Measurements from ENCODE around the gene NTM.
"Not testable (repeated sequence)": the region's sequence is repeated elsewhere in the genome, so short reads cannot be mapped to it uniquely, and the experiment has no call there.

Gene NTM

DNA sequence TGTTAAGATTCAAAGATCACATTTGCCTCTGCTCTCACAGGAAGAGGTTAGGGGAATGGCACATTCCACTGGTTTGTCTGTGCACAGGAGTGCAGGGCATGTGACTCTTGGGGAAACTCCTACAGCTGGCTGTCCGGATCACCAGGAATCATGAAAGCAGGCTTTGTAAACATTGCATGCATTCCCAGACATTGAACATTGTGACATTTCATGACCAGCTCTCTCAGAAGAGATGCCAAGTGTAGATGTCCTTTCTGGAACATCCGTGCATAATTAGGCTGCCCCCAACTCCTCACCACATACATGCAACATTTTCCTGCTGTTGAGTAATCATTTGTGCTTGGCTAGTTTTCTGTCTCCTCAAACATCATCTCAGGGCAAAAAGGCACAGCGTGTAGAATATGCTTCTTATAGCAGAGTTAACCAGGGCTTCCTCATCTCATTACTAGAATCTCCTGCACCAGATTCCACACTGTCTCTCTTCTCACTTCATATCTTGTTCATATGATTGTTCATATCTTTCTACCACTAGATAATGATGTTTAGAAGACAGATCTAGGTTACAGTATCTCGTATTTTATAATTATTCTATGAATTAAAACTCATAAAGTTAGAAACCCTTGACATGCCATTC is 694.7 kb downstream of the NTM start:
- no peak for DNase-seq

DNA sequence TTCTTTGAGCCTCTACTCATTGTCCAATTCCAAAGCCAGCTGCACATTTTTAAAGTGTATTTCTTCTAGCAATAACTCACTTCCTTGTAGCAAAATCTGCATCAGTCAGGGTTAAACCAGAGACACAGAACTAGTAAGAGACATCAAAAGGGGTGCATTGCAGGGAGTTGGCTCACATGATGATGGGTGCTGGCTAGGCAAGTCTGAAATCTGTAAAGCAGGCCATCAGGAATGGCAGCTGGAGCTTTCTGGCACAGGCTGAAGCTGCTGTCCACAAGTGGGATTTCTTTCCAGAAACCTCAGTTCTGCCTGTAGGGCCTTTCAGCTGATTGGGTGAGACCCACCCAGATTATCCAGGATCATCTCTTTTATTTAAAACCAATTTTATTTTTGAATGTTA is 698.1 kb downstream of the NTM start:
- no peak for DNase-seq

DNA sequence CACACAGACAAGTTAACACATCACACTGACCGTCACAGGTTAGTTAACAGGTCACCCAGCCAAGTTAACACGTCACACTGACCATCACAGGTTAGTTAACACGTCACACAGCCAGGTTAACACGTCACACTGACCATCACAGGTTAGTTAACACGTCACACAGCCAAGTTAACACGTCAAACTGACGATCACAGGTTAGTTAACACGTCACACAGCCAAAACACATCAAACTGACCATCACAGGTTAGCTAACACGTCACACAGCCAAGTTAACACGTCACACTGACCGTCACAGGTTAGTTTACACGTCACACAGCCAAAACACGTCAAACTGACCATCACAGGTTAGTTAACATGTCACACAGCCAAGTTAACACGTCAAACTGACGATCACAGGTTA is 699.2 kb downstream of the NTM start:
- not testable (repeated sequence) for DNase-seq

DNA sequence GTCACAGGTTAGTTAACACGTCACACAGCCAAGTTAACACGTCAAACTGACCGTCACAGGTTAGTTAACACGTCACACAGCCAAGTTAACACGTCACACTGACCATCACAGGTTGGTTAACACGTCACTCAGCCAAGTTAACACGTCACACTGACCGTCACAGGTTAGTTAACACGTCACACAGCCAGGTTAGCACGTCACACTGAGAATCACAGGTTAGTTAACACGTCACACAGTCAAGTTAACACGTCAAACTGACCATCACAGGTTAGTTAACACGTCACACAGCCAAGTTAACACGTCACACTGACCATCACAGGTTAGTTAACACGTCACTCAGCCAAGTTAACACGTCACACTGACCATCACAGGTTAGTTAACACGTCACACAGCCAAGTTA is 700.5 kb downstream of the NTM start:
- not testable (repeated sequence) for DNase-seq

DNA sequence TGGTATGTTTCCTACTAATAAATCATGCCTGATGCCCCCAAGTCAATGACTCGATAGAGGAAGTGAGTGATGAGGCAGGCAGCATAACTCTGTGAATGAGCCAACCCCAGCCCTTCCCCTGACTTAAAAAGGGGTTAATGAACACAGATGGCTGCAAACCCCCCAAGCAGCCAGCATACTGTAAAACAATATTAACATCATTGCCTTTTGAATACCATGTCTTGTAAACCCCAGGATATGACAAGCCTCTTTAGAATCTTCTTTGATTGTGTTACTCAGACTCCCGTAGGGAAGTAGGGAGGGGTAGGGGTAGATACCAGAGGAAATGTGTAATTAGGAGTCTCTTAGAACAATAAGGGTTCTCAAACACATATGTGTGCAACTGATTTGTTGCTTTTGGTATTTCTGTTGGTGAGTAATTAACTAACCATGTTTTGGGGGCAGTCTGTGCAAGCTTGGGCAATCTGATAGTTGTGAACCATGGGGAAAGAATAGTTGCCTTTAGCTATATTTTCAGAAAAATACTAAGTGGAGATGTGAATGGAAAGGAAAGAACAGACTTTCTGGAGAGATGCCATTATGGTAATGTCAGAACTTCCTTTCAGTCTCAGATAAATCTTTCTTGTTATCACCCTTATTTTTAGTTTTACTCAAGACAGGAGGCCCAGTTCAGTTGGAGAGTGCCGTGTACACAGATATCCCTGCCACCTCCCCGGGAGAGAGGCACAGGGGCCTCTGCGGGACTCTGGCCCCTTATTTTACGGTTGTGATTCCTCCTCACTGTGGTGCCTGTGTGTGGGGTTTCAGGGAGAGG is 701.8 kb downstream of the NTM start:
- no peak for DNase-seq

DNA sequence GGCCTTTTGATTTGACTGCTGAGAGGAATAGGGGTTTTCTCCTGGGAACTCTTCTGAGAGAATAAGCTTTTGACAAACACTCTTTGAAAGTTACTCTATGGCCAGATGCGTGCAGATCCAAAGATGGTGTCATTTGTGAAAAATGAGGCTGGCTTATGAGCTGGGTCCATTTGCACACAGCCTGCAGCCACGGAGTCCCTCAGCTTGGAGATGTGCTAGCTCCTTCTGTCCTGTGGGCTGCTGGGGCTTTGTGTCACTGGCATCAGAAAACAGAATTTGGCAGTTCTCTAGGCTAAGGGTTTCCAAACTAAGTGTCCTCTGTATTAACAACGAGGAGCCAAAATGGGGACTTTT is 702.4 kb downstream of the NTM start:
- no peak for DNase-seq

DNA sequence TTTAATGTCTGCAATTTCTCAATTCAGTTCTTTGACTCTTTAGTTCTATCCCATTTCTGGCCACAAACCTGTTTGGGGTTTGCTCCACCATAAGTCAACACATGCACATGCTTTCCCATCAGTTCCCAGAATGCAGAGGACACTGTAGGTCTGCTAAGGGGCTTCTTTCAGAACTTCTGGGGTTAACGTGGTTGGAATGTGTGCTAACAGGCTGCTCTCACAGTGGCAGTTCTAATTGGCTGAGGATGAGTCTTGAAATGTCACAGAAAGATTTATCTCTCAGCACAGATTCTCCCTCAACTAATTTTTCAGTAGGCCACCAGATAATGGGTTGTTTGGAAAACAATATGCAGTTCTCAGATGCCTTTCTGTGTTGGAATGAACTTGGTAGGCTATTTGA is 703.4 kb downstream of the NTM start:
- no peak for DNase-seq

DNA sequence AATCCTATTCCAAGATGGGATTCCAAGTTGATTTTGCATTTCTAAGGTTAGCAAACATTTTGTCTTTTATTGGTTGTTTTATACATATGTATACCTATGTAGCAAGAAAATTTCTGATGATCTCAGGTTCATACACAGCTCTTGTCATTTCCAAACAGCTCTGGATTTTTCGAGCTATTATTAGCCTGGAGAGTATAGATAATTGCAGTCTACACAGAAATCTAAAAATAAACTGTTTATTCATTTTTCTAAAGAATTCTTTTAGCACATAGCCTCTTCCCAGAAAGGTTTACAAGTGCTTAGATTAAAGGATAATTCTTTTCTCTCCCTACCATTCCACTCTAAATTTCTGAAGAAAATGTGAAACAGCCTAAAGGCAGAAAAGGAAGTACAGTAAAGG is 705.0 kb downstream of the NTM start:
- DNase-seq = no peak

DNA sequence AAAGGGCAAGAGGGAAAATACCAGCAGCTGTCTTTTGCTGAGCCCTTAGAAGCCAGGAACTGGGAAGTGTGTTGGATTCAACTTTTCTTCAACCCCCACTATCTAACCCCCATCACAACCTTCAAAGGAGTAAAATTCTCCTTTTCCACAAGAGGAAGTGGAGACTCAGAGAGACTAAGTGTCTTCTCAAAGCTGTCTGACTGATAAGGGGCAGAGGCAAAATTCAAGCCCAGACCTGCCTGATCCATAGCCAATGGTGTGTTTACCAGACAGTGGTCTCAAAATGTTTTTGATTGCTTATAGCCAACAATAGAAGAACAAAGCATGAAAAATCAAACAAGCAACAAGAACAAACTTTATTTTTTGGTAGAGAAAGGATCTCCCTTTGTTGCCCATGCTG is 707.0 kb downstream of the NTM start:
- DNase-seq = no peak

DNA sequence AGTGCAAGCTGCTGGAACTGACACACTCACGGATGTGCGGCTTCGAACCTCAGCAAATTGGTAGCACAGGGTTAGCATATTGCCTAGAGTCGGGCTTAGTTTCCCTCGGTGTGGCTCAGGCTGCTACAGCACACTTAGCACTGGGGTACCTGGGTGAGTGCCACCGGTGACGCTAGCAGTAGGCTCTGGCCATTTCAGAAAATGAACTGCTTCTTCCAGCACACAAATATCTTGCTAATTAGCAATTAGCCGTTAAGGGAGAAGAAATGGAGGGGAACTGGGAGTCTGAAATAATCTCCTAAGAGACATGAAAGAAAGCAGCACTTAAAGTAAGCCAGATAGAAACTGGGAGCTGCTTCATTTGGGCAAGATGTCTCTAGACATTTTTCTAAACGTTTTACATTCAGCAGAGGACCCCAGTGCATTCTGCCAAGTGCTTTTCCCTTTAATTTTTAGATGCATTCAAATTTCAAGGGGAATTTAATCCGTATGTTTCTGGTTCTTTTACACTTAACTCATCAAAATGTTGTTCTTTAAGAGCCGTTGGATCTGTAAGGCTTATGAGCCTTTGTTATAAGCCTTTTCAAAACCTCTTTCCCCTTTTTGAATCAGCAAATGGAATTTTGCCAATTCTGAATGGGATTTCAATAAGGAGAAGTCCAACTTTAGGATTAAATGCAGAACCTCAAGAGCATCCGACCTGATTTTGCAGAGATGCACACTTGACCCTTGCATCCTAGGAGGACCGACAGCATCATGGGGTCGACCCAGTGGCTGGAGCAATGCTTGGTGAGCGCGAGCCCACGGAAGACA is 708.1 kb downstream of the NTM start:
- DNase-seq = no peak

DNA sequence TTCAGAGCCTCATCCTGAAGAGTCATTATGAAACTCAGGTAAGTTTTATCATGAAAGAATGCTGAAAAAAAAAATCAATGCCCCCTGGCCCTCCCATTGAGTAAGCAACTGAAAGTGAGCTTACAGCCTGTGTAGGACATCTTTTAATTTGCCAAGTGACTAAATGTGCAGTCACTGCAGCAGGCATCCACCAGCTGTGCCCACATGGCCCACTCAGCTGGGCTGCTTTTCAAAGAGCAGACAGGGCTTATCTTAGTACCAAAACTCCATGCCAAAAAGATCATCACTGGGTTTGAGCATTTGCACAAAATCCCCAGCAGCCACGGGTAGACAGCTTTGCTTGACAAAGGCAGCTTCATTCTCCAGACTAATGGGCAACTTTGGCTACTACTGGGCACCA is 709.7 kb downstream of the NTM start:
- DNase-seq = no peak

DNA sequence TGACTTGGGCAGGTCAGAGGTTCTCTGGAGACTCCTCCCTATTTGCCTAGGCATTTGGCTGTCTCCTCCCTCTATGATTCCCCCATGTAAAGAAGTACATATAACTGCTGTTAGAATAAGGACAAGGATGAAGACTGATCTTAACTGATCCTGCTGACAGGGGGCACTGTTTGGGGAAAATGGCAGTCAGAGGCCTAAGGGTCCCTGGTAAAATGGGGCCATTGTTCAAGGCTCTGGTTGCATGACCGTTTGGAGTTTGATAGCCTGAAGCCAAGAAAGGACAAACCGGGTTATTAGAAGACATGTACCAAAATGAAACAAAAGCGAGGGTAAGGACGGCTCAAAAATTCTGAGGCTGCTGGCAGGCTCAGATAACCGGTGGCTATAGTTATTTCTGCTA is 712.2 kb downstream of the NTM start:
- no peak for DNase-seq

DNA sequence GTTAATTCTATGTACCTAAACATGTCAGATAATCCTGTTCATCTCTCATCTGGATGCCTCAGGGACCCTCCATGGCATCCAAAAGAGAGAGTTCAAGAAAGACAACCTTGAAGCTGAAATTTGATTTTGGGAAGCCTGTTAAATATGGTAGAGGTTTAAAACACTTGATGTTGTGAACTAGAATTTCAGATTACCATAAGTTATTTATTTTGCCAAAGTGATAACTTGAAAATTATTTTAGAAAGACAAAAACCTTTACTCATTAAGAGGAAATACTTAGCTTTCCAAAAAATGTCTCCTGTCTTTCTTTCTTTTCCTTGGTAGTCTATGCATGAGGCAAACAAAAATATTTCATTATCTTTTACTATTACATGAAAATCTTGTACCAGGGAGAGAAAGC is 714.0 kb downstream of the NTM start:
- no peak for DNase-seq

DNA sequence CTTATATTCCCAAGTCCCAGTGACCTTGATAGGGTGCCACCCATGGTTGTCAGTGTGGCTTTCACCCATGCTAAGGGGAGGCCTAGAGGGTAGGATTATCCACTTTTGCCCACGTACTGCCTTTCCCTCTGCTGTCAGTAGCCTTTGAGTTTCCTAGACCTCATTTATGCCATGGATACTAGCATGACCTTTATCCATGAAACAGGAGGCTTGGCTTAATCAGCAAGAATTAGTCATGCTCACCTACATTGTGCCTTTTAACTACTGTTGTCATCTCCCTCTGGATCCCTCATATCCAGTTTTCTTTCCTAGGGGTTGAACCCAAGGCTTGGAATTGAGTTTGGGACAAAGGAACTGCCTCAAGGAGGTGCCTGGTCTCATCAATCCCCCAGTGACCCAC is 716.7 kb downstream of the NTM start:
- DNase-seq = no peak

DNA sequence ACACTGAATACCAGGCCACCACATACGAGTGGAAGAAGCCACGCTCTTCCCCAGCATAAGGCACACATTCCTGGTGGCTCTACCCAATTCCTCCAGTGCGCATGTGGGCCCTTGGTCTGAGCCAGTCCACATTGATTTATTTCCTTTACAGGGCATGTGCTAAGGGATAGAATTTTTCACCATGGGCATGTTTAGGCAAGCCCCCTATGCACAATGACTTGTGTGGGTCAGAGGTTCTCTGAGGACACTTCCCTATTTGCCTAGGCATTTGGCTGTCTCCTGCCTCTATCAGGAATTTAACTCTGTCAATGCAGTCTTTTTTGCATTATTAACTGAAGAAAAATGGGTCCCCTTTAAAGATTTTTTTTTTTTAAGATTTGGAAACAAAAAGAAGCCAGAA is 718.1 kb downstream of the NTM start:
- DNase-seq = no peak

DNA sequence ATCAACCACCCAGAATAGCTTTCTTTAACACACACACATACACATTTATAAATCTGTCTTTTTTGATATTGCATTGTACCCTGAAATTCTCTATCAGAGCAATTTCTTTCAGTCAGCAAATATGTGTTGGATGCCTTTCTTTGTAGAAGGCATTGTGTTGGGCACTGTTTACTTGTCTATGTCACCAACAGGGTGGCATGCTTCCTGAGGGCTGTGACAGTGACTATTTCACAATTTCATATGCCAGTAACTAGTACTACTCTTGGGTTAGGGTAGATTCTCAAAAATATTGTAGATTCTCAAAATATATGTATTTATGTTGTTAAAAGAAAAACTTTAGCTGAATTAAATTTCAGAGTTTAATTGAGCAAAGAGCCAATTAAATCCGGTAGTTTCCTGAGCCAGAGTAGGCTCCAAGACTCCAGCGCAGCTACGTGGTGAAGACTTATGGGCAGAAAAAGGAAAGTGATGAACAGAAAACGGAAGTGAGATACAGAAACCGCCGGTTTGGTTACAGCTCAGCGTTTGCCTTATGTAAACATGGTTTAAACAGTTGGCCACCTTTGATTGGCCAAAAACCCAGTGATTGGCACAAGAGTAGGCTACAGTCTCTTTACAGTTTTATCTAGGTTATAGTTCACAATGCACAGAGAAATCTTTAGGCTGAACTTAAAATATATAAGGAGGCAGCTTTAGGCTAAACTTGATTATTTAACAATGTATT is 723.3 kb downstream of the NTM start:
- no peak for DNase-seq

DNA sequence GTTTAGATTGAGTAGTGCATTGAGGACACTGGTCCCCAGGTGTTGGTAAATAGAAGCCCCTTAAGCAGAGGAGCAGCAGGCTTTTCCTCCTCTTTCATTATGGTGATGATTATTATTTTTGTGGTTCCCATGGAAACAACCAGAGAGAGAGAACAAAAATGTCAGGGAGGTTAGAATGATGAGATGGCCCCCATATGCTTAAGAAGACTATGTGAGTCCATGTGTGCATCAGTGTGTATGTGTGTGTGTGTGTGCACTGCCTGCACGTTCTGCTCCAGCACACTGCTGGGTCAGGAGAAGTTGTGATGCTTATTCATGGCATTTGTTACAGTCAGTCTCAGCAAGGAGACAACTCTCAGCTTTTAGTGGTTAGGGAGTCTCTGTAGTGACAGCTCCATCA is 724.2 kb downstream of the NTM start:
- DNase-seq = no peak

DNA sequence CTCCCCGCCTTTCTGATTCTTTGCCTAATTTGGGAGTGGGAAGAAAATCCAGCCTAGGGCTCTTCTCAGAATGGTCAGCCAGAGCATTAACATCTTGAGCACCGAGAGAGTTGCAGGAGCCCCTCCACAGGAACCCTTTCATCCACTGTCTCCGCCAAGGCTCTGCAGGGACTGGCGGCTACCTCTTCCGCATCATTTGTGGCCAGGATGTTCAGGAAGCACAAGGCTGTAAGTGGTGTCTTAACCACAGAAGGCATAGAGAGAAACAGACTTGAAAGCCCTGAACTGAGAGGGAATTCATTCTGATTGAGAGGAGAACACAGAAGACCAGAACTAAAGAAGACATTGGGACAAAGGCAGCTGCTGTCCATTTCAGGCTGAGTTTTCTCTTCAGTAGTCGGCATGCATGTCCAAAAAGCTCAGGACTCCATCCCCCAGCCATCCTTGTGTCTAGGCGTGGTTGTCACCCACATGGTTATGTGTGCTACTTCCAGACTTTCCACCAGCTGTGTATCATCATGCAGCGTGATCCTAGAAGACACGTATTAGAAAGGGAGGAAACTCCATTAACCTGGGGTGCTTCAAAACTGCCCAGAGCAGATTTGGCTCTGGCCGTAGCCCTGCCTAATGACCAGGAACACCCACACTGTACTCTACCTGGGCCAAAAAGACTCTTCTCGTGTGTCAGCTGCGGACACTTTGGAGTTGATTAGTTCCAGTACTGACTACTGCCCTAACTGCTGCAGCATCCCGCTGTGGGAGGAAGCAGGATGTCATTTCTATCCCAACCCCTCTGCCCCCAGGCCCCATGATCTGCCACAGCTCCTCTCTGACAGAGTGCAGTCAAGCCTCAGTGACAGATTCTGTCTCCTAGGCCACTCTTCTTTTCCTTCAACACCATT is 725.1 kb downstream of the NTM start:
- no peak for DNase-seq

DNA sequence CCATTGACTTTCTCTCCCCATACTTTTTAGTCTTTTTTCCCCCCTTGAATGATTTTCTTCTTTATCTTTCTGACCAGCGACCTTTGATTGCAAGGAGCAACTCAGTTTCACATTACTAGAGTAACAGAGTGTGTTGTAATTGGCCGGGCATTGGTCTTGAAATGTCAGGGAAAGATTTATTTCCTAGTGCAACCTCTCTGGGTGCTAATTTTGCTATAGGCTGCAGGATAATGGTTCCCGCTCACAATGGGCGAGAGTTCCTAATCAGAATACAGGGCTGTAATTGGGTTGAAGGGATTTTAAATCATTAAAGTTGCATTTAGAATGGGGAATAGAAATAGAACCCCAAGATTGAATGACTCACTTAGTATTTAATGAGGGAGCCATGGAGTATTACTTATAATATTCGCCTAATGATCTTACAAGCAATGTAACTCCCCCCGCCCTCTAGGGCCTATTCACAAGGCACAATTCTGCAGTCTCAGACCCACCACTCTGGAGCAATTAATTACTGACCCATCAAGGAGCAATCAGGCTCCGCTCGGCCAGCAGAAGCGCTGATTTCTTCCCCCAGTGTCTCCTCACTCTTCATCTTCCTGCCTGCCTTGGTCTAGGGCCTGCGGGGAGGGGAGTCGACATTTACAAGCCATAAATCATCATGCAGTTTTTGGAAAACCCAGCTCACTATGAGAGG is 725.9 kb downstream of the NTM start:
- no peak for DNase-seq

DNA sequence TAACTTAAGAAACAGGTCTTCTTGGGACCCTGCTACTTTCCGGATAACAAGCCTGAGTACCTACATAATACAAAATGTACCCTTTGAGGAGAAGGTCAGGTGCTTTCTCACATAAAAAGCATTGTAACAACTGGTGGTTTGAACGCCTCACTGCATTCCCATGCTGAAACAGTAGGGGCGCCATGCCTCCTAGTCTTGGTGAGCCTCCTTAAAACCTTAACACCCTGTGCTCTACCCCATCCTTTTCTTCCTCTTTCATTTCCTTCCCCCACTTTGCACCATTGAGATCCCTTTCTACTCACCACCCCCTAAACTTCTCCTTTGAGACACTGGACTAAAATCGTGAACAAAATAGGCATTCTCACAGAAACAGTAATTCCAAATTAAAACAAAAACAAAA is 729.3 kb downstream of the NTM start:
- peak in 1 of 2 experiments; percentile 15 for DNase-seq

DNA sequence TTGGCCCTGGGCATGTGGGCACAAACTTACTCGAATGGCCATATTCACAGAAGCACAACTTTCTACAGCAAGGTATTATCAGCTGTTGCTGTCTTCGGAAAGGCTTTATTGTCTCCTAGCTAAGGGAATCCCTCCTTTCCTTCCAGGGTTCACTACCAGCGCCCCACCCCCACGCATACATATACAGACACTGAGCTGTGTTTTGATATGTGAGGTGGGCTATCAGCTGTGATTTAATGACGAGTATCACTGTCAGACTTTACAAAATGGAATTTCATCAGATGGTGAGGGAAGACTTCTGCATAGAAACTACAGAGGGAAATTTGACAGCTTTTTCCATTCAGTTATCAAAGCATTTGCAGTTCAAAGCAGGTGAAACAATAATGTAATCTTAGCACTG is 730.2 kb downstream of the NTM start:
- DNase-seq = no peak

DNA sequence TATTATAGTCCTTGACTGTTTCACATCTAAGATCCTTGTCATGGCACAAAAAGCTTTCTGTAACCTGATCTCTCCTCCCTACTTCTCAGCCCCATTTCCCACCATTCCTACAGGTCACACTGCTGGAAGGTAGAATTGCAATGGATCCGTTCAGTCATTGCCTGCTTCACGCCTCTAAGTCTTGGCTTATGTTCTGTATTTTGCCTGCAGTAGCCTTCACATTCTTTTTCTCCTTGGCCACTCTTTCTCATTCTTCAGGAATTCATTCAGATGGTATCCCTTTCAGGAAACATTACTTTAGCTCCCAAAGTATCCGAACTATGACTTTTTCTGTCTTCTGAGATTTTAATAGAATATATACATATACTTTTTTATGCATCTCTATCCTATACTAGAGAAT is 731.5 kb downstream of the NTM start:
- no peak for DNase-seq

All from activated T-cell treated with anti-CD3 and anti-CD28 coated beads, Interleukin-2, amount 50 U/mL, for 48 hours (primary cell).